K562 (cell line): ENCODE measurements around the gene COL4A6. TPM values are rescaled to one million over a fixed set of nuclear protein-coding genes. Genes with fewer than 3 reads are reported as not detected.

ENCODE experiments used
- ATAC-seq: fragments of 200-7000 bp; cut with Tn5 transposase; 3 replicates; pipeline ENCODE4 v1.9.1; 2020; ENCODE audit warnings: moderate library complexity
- BruUV-seq: library from RNA; stranded (reverse); fragments of 400-500 nt; replicated peaks from 2 replicates; lab custom pipeline; 2021; lab: Mats Ljungman, UMichigan
- CTCF ChIA-PET: fragments of 300-600 bp; formaldehyde crosslinking; extraction: SDS; loops from one replicate; lab custom pipeline; 2021; ENCODE audit warnings: low intra/inter-chr PET ratio; lab: Yijun Ruan, JAX
- POLR2A ChIA-PET: fragments of 300-600, 350-650 bp; sonication (Branson Sonifier 250); formaldehyde crosslinking; extraction: SDS; loops from one replicate; lab custom pipeline; 2021; ENCODE audit warnings: antibody characterized with exemption, inconsistent platforms; lab: Yijun Ruan, JAX
- DNase-seq, 4 experiments: peaks; one replicate each; pipeline versions ENCODE4 v3.0.0 to v3.0.0-alpha.2; 2011 to 2018; ENCODE audit warnings: low spot score in 3 of 4, mixed read lengths in 3 of 4; ENCODE audit errors: extremely low read depth in 1 of 4
- FAIRE-seq: peaks from 2 replicates; lab custom pipeline; 2011; peaks lifted over from hg19 to GRCh38; lab: Jason Lieb, UNC
- H2AFZ ChIP-seq: 2 replicates; pipeline ENCODE4 v1.6.0; 2011; ENCODE audit warnings: low read depth, low read length, control low read depth, inconsistent platforms
- H3K27ac ChIP-seq: fragments of 200-600 bp; 3 replicates; pipeline ENCODE4 v1.8.0; 2011; ENCODE audit warnings: low read depth, mild to moderate bottlenecking, control low read depth, inconsistent platforms, low read length, moderate library complexity, mixed read lengths; ENCODE audit errors: extremely low read depth
- H3K27me3 ChIP-seq, 2 experiments: fragments of 300-600 bp in 1 of 2; 2 replicates in 1 of 2; 3 replicates in 1 of 2; pipeline versions ENCODE4 v1.6.0 to v1.8.0; 2011; ENCODE audit warnings: inconsistent platforms in 2 of 2, low read length in 2 of 2, mild to moderate bottlenecking in 1 of 2, mixed read lengths in 1 of 2, moderate library complexity in 1 of 2; ENCODE audit not compliant: control insufficient read depth in 2 of 2, insufficient read depth in 2 of 2
- H3K36me3 ChIP-seq: fragments of 300-600 bp; 3 replicates; pipeline ENCODE4 v1.8.0; 2011; ENCODE audit warnings: mild to moderate bottlenecking, low read length, inconsistent platforms; ENCODE audit not compliant: control insufficient read depth, insufficient read depth
- H3K4me1 ChIP-seq, 2 experiments: fragments of 200-600 bp in 1 of 2; replicated peaks in 1 of 2; 2 replicates in 1 of 2; 3 replicates in 1 of 2; pipeline versions ENCODE4 v1.5.1 to v1.8.0; 2011; ENCODE audit warnings: inconsistent platforms in 2 of 2, low read length in 2 of 2, mild to moderate bottlenecking in 1 of 2, mixed read lengths in 1 of 2, moderate library complexity in 1 of 2; ENCODE audit not compliant: control insufficient read depth in 2 of 2, insufficient read depth in 2 of 2
- H3K4me2 ChIP-seq: 2 replicates; pipeline ENCODE4 v1.6.1; 2011; ENCODE audit warnings: low read length, control low read depth, inconsistent platforms, mixed read lengths; ENCODE audit not compliant: insufficient read depth
- H3K4me3 ChIP-seq: fragments of 200-600 bp; sonication (generic), shearing (Covaris generic); 2 replicates; pipeline ENCODE4 v1.5.1; 2016; ENCODE audit warnings: control low read depth, inconsistent platforms
- H3K79me2 ChIP-seq: fragments of 200-600 bp; 3 replicates; pipeline ENCODE4 v1.8.0; 2011; ENCODE audit warnings: low read length, inconsistent platforms; ENCODE audit not compliant: control insufficient read depth, insufficient read depth
- H3K9ac ChIP-seq, 2 experiments: 2 replicates each; pipeline versions ENCODE4 v1.6.0 to v1.6.1; 2011; ENCODE audit warnings: low read depth in 2 of 2, low read length in 2 of 2, control low read depth in 1 of 2, inconsistent platforms in 1 of 2, mild to moderate bottlenecking in 1 of 2, mixed read lengths in 1 of 2; ENCODE audit not compliant: insufficient read depth in 1 of 2
- H3K9me1 ChIP-seq: one replicate; pipeline ENCODE4 v1.6.0; 2011; ENCODE audit warnings: inconsistent platforms, mild to moderate bottlenecking, low read length, moderate library complexity; ENCODE audit not compliant: control insufficient read depth, insufficient read depth
- H3K9me3 ChIP-seq: replicated peaks from 2 replicates; pipeline ENCODE4 v1.5.1; 2011; ENCODE audit warnings: low read depth, low read length, inconsistent platforms; ENCODE audit not compliant: control insufficient read depth, insufficient read depth
- H4K20me1 ChIP-seq: replicated peaks from 2 replicates; pipeline ENCODE4 v1.6.1; 2011; ENCODE audit warnings: low read length, inconsistent platforms, mixed read lengths; ENCODE audit not compliant: control insufficient read depth, insufficient read depth
- SMARCC2 ChIP-seq: fragments of 450-650 bp; IDR thresholded peaks from 2 replicates; pipeline ENCODE4 v1.6.1; 2017; ENCODE audit warnings: antibody characterized with exemption, moderate library complexity, mild to moderate bottlenecking, low read depth
- TAF15 ChIP-seq: fragments of 200-400 bp; formaldehyde crosslinking; IDR thresholded peaks from 2 replicates; pipeline ENCODE4 v1.6.1; 2017; ENCODE audit warnings: mild to moderate bottlenecking, low read depth, low read length, moderate library complexity
- TCF7 ChIP-seq: sonication (generic); IDR thresholded peaks from 2 replicates; pipeline ENCODE4 v1.6.1; 2016; ENCODE audit warnings: antibody characterized with exemption, borderline replicate concordance
- ZNF133 ChIP-seq: fragments of 250-450 bp; sonication (Bioruptor Pico); IDR thresholded peaks from 2 replicates; pipeline ENCODE4 v1.4.0; 2020; ENCODE audit warnings: mild to moderate bottlenecking
- ZNF282 ChIP-seq: sonication (generic); formaldehyde crosslinking; IDR thresholded peaks from 2 replicates; pipeline ENCODE4 v1.8.1; 2023; ENCODE audit warnings: missing genetic modification reagents
- ZNF696 ChIP-seq: fragments of 250-450 bp; sonication (Bioruptor Pico); conservative IDR thresholded peaks from 2 replicates; pipeline ENCODE4 v1.4.0; 2020; ENCODE audit warnings: mild to moderate bottlenecking, moderate library complexity
- WGBS: fragments of 100-300 bp; shearing (Covaris generic); methylation state at CpG from one replicate; pipeline ENCODE4 v1.1.6; 2016; ENCODE audit warnings: low coverage, mixed read lengths; ENCODE audit not compliant: insufficient coverage; ENCODE audit errors: missing lambda C conversion rate; 5-methylcytosine and 5-hydroxymethylcytosine counted together
- in situ Hi-C: fragments of 300-500 bp; cut with MboI; formaldehyde crosslinking; loops from 4 replicates; pipeline ENCODE4 v1.15.0; 2018; ENCODE audit warnings: inconsistent platforms, mixed read lengths
- intact Hi-C: fragments of 100-400 bp; cut with micrococcal nuclease; formaldehyde crosslinking; loops from 2 replicates; pipeline ENCODE4 v1.14.2; 2022
- polyA plus RNA-seq, 8 experiments: library from polyadenylated mRNA; depleted of rRNA in 4 of 8; stranded (reverse) in 5 of 8; unstranded in 3 of 8; fragments of >200 nt; fragmentation: Nextera tagmentation in 2 of 8; fragmentation: Illumina TruSeq in 1 of 8; extraction: Ambion mirVana in 2 of 8; extraction: Trizol in 1 of 8; gene quantifications; 2 replicates each; pipeline versions ENCODE4 v1.2.1 to v1.2.3, GENCODE V29; 2011 to 2014; ENCODE audit warnings: inconsistent platforms in 1 of 8, missing spikeins in 1 of 8
- total RNA-seq, 7 experiments: library from RNA; depleted of rRNA in 6 of 7; stranded (reverse); fragments of >200 nt in 6 of 7; fragmentation: Illumina TruSeq in 2 of 7; extraction: Trizol in 2 of 7; gene quantifications; 2 replicates each; pipeline versions ENCODE4 v1.2.1 to v1.2.3, GENCODE V29; 2011 to 2021; ENCODE audit warnings: low replicate concordance in 1 of 7
- TF ChIP-seq, protein P1 (sequence below), 2 experiments: IDR thresholded peaks; 2 replicates each; pipeline ENCODE4 v1.6.1; 2012; ENCODE audit warnings: improper control_type of control experiment in 2 of 2, low read depth in 2 of 2, low read length in 2 of 2, borderline replicate concordance in 1 of 2
- TF ChIP-seq, protein P2 (sequence below): sonication (generic); formaldehyde crosslinking; IDR thresholded peaks from 2 replicates; pipeline ENCODE4 v1.8.0; 2022; ENCODE audit warnings: mild to moderate bottlenecking, missing genetic modification reagents
- TF ChIP-seq, protein P3 (sequence below), 2 experiments: fragments of 450-650 bp; formaldehyde crosslinking in 1 of 2; IDR thresholded peaks; 2 replicates each; pipeline versions ENCODE4 v1.4.0 to v1.6.1; 2014 to 2020; ENCODE audit warnings: mild to moderate bottlenecking in 2 of 2, borderline replicate concordance in 1 of 2, low read depth in 1 of 2
- TF ChIP-seq, protein P4 (sequence below): sonication (generic); formaldehyde crosslinking; IDR thresholded peaks from 2 replicates; pipeline ENCODE4 v1.8.0; 2022; ENCODE audit warnings: mild to moderate bottlenecking, missing genetic modification reagents

Gene COL4A6
- total and polyA plus RNA-seq, 9 of the 15 experiments (the other 6 are each of a cell fraction or from before 2014, with no cell fraction given) = 0.02 to 0.05 TPM; not detected in 7

DNA sequence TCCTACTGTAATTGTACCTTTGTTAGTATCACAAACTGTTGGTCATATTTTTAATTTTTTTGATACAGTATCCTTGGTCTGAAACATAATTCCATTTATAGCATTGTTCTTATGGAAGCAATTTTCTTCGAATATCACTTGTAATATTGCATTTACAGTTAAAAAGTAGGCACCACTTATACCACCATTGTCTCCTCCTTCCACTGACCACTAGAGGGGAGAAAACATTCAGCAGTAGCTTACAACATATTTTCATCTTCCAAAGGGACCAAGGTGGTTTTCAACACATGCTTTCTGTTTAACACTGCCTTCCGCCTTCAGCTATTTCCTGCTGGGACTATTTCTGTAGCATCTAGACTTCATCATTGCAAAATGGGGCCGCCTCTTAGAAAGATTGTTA lies 146.2 kb downstream of the COL4A6 start:
- H4K20me1 ChIP-seq = no peaks in the 10 kb centered on the region
- H3K4me2 ChIP-seq = no peak overlapping the region
- H3K27ac ChIP-seq = no peak overlapping the region
- ChIA-PET CTCF (no interaction called here), POLR2A (no interaction called here)
- intact Hi-C loops = no loop called here
- no peaks in the 10 kb centered on the region for H3K36me3 ChIP-seq
- H3K27me3 ChIP-seq = no peaks in the 10 kb centered on the region
- H3K9ac ChIP-seq = no peak overlapping the region
- H3K79me2 ChIP-seq = no peaks in the 10 kb centered on the region
- 0% methylated on average over 3 of the region's 3 CpGs for WGBS
- no TSS peak for BruUV-seq
- H3K9me3 ChIP-seq = no peaks in the 10 kb centered on the region
- no peak for FAIRE-seq
- no peak overlapping the region for H3K4me3 ChIP-seq
- no peaks in the 10 kb centered on the region for H3K4me1 ChIP-seq
- in situ Hi-C loops = no loop called here
- H2AFZ ChIP-seq = no peak overlapping the region
- H3K9me1 ChIP-seq = no peaks in the 10 kb centered on the region
- ATAC-seq = no peak
- DNase-seq = no peak
- no peak for TF ChIP-seq TAF15
- TF ChIP-seq ZNF696 (CRISPR knock-in tag) = no peak
- TF ChIP-seq, protein P1, sequence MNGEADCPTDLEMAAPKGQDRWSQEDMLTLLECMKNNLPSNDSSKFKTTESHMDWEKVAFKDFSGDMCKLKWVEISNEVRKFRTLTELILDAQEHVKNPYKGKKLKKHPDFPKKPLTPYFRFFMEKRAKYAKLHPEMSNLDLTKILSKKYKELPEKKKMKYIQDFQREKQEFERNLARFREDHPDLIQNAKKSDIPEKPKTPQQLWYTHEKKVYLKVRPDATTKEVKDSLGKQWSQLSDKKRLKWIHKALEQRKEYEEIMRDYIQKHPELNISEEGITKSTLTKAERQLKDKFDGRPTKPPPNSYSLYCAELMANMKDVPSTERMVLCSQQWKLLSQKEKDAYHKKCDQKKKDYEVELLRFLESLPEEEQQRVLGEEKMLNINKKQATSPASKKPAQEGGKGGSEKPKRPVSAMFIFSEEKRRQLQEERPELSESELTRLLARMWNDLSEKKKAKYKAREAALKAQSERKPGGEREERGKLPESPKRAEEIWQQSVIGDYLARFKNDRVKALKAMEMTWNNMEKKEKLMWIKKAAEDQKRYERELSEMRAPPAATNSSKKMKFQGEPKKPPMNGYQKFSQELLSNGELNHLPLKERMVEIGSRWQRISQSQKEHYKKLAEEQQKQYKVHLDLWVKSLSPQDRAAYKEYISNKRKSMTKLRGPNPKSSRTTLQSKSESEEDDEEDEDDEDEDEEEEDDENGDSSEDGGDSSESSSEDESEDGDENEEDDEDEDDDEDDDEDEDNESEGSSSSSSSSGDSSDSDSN (IDR thresholded peaks at IDR 0.05; ENCODE audit: borderline replicate concordance in 1 of 2, low read depth in 2 of 2, low read length in 2 of 2) = no peak
- TF ChIP-seq, protein P2, sequence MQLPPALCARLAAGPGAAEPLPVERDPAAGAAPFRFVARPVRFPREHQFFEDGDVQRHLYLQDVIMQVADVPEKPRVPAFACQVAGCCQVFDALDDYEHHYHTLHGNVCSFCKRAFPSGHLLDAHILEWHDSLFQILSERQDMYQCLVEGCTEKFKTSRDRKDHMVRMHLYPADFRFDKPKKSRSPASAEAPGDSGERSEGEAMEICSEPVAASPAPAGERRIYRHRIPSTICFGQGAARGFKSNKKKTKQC (CRISPR knock-in tag) = no peak
- TF ChIP-seq, protein P3, sequence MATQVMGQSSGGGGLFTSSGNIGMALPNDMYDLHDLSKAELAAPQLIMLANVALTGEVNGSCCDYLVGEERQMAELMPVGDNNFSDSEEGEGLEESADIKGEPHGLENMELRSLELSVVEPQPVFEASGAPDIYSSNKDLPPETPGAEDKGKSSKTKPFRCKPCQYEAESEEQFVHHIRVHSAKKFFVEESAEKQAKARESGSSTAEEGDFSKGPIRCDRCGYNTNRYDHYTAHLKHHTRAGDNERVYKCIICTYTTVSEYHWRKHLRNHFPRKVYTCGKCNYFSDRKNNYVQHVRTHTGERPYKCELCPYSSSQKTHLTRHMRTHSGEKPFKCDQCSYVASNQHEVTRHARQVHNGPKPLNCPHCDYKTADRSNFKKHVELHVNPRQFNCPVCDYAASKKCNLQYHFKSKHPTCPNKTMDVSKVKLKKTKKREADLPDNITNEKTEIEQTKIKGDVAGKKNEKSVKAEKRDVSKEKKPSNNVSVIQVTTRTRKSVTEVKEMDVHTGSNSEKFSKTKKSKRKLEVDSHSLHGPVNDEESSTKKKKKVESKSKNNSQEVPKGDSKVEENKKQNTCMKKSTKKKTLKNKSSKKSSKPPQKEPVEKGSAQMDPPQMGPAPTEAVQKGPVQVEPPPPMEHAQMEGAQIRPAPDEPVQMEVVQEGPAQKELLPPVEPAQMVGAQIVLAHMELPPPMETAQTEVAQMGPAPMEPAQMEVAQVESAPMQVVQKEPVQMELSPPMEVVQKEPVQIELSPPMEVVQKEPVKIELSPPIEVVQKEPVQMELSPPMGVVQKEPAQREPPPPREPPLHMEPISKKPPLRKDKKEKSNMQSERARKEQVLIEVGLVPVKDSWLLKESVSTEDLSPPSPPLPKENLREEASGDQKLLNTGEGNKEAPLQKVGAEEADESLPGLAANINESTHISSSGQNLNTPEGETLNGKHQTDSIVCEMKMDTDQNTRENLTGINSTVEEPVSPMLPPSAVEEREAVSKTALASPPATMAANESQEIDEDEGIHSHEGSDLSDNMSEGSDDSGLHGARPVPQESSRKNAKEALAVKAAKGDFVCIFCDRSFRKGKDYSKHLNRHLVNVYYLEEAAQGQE (IDR thresholded peaks at IDR 0.05; ENCODE audit: borderline replicate concordance) = no peak
- TF ChIP-seq, protein P3 (CRISPR knock-in tag; IDR thresholded peaks at IDR 0.05; ENCODE audit: low read depth) = no peak
- TF ChIP-seq, protein P4, sequence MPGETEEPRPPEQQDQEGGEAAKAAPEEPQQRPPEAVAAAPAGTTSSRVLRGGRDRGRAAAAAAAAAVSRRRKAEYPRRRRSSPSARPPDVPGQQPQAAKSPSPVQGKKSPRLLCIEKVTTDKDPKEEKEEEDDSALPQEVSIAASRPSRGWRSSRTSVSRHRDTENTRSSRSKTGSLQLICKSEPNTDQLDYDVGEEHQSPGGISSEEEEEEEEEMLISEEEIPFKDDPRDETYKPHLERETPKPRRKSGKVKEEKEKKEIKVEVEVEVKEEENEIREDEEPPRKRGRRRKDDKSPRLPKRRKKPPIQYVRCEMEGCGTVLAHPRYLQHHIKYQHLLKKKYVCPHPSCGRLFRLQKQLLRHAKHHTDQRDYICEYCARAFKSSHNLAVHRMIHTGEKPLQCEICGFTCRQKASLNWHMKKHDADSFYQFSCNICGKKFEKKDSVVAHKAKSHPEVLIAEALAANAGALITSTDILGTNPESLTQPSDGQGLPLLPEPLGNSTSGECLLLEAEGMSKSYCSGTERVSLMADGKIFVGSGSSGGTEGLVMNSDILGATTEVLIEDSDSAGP (CRISPR knock-in tag) = no peak
- TF ChIP-seq ZNF133 (CRISPR knock-in tag) = no peak
- TF ChIP-seq ZNF282 (CRISPR knock-in tag) = no peak
- no peak for TF ChIP-seq SMARCC2
- TF ChIP-seq TCF7 = no peak
